Upper lobe of left lung (tissue), 4 donors: ENCODE data around the gene ZNF200.

Experiments
- POLR2A ChIP-seq, 4 donors: fragments of 450-650 bp; IDR thresholded peaks; one replicate each; pipeline ENCODE4 v1.5.1; 2016 to 2017; ENCODE audit warnings: antibody characterized with exemption in 4 of 4, mild to moderate bottlenecking in 2 of 4
- TF ChIP-seq, protein P1 (sequence below), 6 experiments: fragments of 450-650 bp in 4 of 6; fragments of 200-600 bp in 2 of 6; sonication (generic) in 2 of 6; IDR thresholded peaks; one replicate each; pipeline ENCODE4 v1.5.1; 2016 to 2019; ENCODE audit warnings: antibody characterized with exemption in 6 of 6

DNA sequence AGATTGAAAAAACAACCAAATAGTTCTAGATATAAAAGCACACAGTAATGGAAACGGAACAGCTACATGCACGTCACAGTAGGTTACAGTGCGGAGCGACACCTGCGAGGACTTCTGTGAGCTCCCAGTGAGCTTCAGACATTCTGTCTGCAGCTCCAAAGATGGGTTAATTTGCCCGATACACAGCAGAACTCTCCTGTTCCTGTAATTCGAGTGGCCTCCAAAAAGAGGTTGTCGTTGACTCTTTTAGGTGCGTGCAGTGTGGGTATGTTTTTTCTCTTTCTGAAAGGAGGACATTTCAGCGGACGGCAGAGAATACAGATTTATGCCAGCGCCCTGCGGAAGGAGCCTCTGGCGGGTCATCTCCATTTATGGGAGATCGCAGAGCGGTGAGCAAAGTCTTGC lies 44.0 kb downstream of the ZNF200 start:
- TF ChIP-seq POLR2A (IDR thresholded peaks at IDR 0.05), result no peak
- TF ChIP-seq, protein P1, sequence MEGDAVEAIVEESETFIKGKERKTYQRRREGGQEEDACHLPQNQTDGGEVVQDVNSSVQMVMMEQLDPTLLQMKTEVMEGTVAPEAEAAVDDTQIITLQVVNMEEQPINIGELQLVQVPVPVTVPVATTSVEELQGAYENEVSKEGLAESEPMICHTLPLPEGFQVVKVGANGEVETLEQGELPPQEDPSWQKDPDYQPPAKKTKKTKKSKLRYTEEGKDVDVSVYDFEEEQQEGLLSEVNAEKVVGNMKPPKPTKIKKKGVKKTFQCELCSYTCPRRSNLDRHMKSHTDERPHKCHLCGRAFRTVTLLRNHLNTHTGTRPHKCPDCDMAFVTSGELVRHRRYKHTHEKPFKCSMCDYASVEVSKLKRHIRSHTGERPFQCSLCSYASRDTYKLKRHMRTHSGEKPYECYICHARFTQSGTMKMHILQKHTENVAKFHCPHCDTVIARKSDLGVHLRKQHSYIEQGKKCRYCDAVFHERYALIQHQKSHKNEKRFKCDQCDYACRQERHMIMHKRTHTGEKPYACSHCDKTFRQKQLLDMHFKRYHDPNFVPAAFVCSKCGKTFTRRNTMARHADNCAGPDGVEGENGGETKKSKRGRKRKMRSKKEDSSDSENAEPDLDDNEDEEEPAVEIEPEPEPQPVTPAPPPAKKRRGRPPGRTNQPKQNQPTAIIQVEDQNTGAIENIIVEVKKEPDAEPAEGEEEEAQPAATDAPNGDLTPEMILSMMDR (IDR thresholded peaks at IDR 0.05), result no peak
